B cell (primary cell): ENCODE measurements around the gene ZCRB1. TPM values are rescaled to one million over a fixed set of nuclear protein-coding genes. Genes with fewer than 3 reads are reported as not detected.

Source experiments
- ATAC-seq: fragments of 200-7000 bp; cut with Tn5 transposase; one replicate; pipeline ENCODE4 v1.10.0; 2021; ENCODE audit warnings: low read depth, mild to moderate bottlenecking, moderate number of reproducible peaks, moderate library complexity
- CTCF ChIA-PET: fragments of 350-600 bp; sonication (Branson Sonifier 250); formaldehyde crosslinking; loops from one replicate; lab custom pipeline; 2021; ENCODE audit warnings: antibody characterized with exemption, inconsistent platforms; lab: Charles Lee
- POLR2A ChIA-PET: fragments of 350-600 bp; sonication (Branson Sonifier 250); formaldehyde crosslinking; loops from one replicate; lab custom pipeline; 2021; ENCODE audit warnings: antibody characterized with exemption; lab: Charles Lee
- DNase-seq: peaks from one replicate; pipeline ENCODE4 v3.0.0; 2013
- H2AFZ ChIP-seq: 2 replicates; pipeline ENCODE4 v1.6.1; 2012; ENCODE audit warnings: mild to moderate bottlenecking, low read depth, low read length; ENCODE audit not compliant: insufficient read depth, poor library complexity, severe bottlenecking
- H3K27ac ChIP-seq, 2 donors: 1 replicate in 1 of 2; 2 replicates in 1 of 2; pipeline ENCODE4 v1.5.1; 2012 to 2013; ENCODE audit warnings: low read length in 2 of 2, mild to moderate bottlenecking in 2 of 2, moderate library complexity in 1 of 2
- H3K27me3 ChIP-seq, 4 experiments: fragments of 200-600 bp in 1 of 4; sonication (generic) in 1 of 4; replicated peaks in 1 of 4; 1 replicate in 2 of 4; 2 replicates in 2 of 4; pipeline versions ENCODE4 v1.6.1 to v1.7.0; 2013 to 2016; ENCODE audit warnings: low read length in 3 of 4, mild to moderate bottlenecking in 2 of 4, mixed read lengths in 1 of 4, moderate library complexity in 1 of 4; ENCODE audit not compliant: insufficient read depth in 4 of 4, control insufficient read depth in 3 of 4; ENCODE audit errors: control extremely low read depth in 1 of 4
- H3K36me3 ChIP-seq, 2 experiments: replicated peaks in 1 of 2; 1 replicate in 1 of 2; 2 replicates in 1 of 2; pipeline versions ENCODE4 v1.6.1 to v1.7.1; 2013; ENCODE audit warnings: low read length in 1 of 2; ENCODE audit not compliant: insufficient read depth in 2 of 2, control insufficient read depth in 1 of 2; ENCODE audit errors: control extremely low read depth in 1 of 2, extremely low read depth in 1 of 2
- H3K4me1 ChIP-seq, 2 donors: fragments of 200-600 bp in 1 of 2; sonication (generic) in 1 of 2; 1 replicate in 1 of 2; 2 replicates in 1 of 2; pipeline versions ENCODE4 v1.5.1 to v1.6.1; 2013 to 2017; ENCODE audit warnings: low read length in 2 of 2; ENCODE audit not compliant: control insufficient read depth in 2 of 2, insufficient read depth in 2 of 2
- H3K4me2 ChIP-seq: replicated peaks from 2 replicates; pipeline ENCODE3; 2012; ENCODE audit warnings: mild to moderate bottlenecking, low read depth, low read length; ENCODE audit not compliant: poor library complexity, severe bottlenecking
- H3K4me3 ChIP-seq, 5 experiments: fragments of 200-600 bp in 1 of 5; sonication (generic) in 1 of 5; 1 replicate in 3 of 5; 2 replicates in 2 of 5; pipeline versions ENCODE4 v1.5.1 to v1.7.0; 2011 to 2016; ENCODE audit warnings: low read length in 4 of 5, mild to moderate bottlenecking in 4 of 5, low read depth in 2 of 5, control low read depth in 1 of 5, moderate library complexity in 1 of 5; ENCODE audit not compliant: insufficient read depth in 1 of 5; ENCODE audit errors: control extremely low read depth in 1 of 5, extremely low read depth in 1 of 5
- H3K79me2 ChIP-seq: fragments of 200-600 bp; sonication (generic); one replicate; pipeline ENCODE4 v1.6.0; 2016; ENCODE audit warnings: low read length; ENCODE audit not compliant: control insufficient read depth, insufficient read depth
- H3K9ac ChIP-seq: fragments of 200-600 bp; sonication (generic); 2 replicates; pipeline ENCODE4 v1.6.1; 2017; ENCODE audit warnings: mild to moderate bottlenecking, low read length, moderate library complexity
- H3K9me3 ChIP-seq, 3 donors: one replicate each; pipeline versions ENCODE4 v1.6.1 to v1.7.1; 2013; ENCODE audit warnings: low read length in 2 of 3; ENCODE audit not compliant: control insufficient read depth in 2 of 3, insufficient read depth in 1 of 3; ENCODE audit errors: control extremely low read depth in 1 of 3
- H4K20me1 ChIP-seq: 2 replicates; pipeline ENCODE4 v1.6.0; 2012; ENCODE audit warnings: mild to moderate bottlenecking, low read length; ENCODE audit not compliant: insufficient read depth, control insufficient read depth, poor library complexity, severe bottlenecking
- H3K27ac Mint-ChIP-seq: one replicate; pipeline ENCODE4 v1.8.0; 2021; ENCODE audit warnings: mixed read lengths
- H3K27me3 Mint-ChIP-seq: one replicate; pipeline ENCODE4 v1.8.0; 2021; ENCODE audit warnings: mixed read lengths
- H3K4me1 Mint-ChIP-seq: one replicate; pipeline ENCODE4 v1.8.0; 2021; ENCODE audit warnings: mixed read lengths
- H3K4me3 Mint-ChIP-seq: one replicate; pipeline ENCODE4 v1.8.0; 2021; ENCODE audit warnings: mixed read lengths
- H3K9me3 Mint-ChIP-seq: one replicate; pipeline ENCODE4 v1.8.0; 2022; ENCODE audit warnings: mixed read lengths; ENCODE audit not compliant: insufficient read depth
- EZH2 ChIP-seq: IDR thresholded peaks from 2 replicates; pipeline ENCODE4 v1.6.1; 2012; ENCODE audit warnings: borderline replicate concordance, low read depth, mild to moderate bottlenecking, moderate library complexity, low read length; ENCODE audit not compliant: insufficient read depth, poor library complexity, severe bottlenecking
- WGBS: methylation state at CpG from one replicate; pipeline ENCODE4 v1.1.5; 2013; ENCODE audit warnings: missing lambda C conversion rate; ENCODE audit not compliant: insufficient coverage; 5-methylcytosine and 5-hydroxymethylcytosine counted together
- intact Hi-C: fragments of 100-400 bp; cut with micrococcal nuclease; formaldehyde crosslinking; loops from one replicate; pipeline ENCODE4 v1.10.0; 2022
- polyA plus RNA-seq: library from polyadenylated mRNA; depleted of rRNA; stranded (reverse); fragments of >200 nt; gene quantifications from 2 replicates; pipeline ENCODE4 v1.2.3, GENCODE V29; 2012
- total RNA-seq, 2 donors: library from RNA; stranded (reverse); fragments of 120-200 nt in 1 of 2; gene quantifications; 1 replicate in 1 of 2; 2 replicates in 1 of 2; pipeline versions ENCODE4 v1.2.3 to v1.2.4, GENCODE V29; 2013 to 2022
- TF ChIP-seq, protein P1 (sequence below): fragments of 200-600 bp; IDR thresholded peaks from one replicate; pipeline ENCODE4 v1.8.0; 2022; ENCODE audit warnings: antibody characterized with exemption, mild to moderate bottlenecking

ZCRB1 gene
- total and polyA plus RNA-seq, 2 donors (not counting 1 experiment from before 2014, with no cell fraction given): 9.8 to 23.2 TPM

DNA sequence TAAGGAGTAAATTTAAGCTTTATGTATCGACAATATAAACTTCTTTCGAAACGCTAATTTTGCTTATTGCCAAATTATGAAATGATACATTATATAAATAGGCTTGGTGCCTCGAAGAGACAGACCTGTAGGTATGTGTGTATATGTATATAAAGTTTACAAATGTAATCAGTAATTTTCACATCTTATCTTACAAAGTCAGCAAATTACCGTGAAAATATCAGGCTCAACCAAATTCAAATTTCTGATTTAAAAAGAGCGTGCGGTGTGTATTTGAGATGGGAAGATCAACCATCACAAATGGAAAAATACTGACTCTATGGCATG, 605 bp downstream of the ZCRB1 start:
- Histone ChIP-seq H3K79me2 (peaks cover 52% of the 10 kb centered on the region), H3K9me3 (no peaks in the 10 kb centered on the region), H4K20me1 (peaks cover 27% of the 10 kb centered on the region), H3K27ac (peak overlapping the region in 1 of 2 donors; percentile 92), H3K4me2 (peak overlapping the region; percentile 78), H3K9ac (peak overlapping the region; percentile 84), H3K36me3 (peaks cover 0 to 3% of the 10 kb centered on the region in 2 experiments), H2AFZ (peak overlapping the region; percentile 81), H3K4me3 (peak overlapping the region; percentile 60 to 98 (median 84)), H3K27me3 (no peaks in the 10 kb centered on the region), H3K4me1 (peaks cover 29 to 38% of the 10 kb centered on the region in 2 donors)
- Mint-ChIP-seq H3K4me1 (peaks cover 47% of the 10 kb centered on the region), H3K27me3 (no peaks in the 10 kb centered on the region), H3K4me3 (peak overlapping the region; percentile 95), H3K9me3 (no peaks in the 10 kb centered on the region), H3K27ac (peak overlapping the region; percentile 96)
- DNase-seq (no peak), ATAC-seq (no peak)
- intact Hi-C loops: loop anchor here (5.0 to 10.0 kb wide), 2 partner anchors 142 to 1430 kb away; partner anchors contain the start of genes IRAK4 and PUS7L
- POLR2A ChIA-PET: no interaction called here
- WGBS: no CpG with 5 or more reads among the region's 7 CpGs
- TF ChIP-seq EZH2: no peak
- TF ChIP-seq, protein P1, sequence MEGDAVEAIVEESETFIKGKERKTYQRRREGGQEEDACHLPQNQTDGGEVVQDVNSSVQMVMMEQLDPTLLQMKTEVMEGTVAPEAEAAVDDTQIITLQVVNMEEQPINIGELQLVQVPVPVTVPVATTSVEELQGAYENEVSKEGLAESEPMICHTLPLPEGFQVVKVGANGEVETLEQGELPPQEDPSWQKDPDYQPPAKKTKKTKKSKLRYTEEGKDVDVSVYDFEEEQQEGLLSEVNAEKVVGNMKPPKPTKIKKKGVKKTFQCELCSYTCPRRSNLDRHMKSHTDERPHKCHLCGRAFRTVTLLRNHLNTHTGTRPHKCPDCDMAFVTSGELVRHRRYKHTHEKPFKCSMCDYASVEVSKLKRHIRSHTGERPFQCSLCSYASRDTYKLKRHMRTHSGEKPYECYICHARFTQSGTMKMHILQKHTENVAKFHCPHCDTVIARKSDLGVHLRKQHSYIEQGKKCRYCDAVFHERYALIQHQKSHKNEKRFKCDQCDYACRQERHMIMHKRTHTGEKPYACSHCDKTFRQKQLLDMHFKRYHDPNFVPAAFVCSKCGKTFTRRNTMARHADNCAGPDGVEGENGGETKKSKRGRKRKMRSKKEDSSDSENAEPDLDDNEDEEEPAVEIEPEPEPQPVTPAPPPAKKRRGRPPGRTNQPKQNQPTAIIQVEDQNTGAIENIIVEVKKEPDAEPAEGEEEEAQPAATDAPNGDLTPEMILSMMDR: no peak
- CTCF ChIA-PET: interaction anchor here (1.0 kb wide), 2 partner anchors 180 to 300 kb away, joined by 3 read pairs; partner anchors contain the start of gene GXYLT1

GRCh38 chr12:42323856-42324255, 2.0 kb downstream of the ZCRB1 start:
- H3K4me3 ChIP-seq: no peak overlapping the region
- CTCF ChIA-PET: no interaction called here

More at GRCh38 chr12:42323856-42324255, 2.0 kb downstream of the ZCRB1 start:
- intact Hi-C loops: loop anchor here (10.0 kb wide), 1 partner anchor 1431 kb away; the partner anchor contains the start of genes IRAK4 and PUS7L
- H3K27me3 ChIP-seq: no peaks in the 10 kb centered on the region
- no peaks in the 10 kb centered on the region for H3K9me3 Mint-ChIP-seq
- H3K4me3 Mint-ChIP-seq: no peak overlapping the region
- POLR2A ChIA-PET: no interaction called here
- peaks cover 23 to 29% of the 10 kb centered on the region in 2 donors for H3K4me1 ChIP-seq
- H3K27ac ChIP-seq: no peak overlapping the region
- H3K27me3 Mint-ChIP-seq: no peaks in the 10 kb centered on the region
- peaks cover 0 to 3% of the 10 kb centered on the region in 2 experiments for H3K36me3 ChIP-seq
- H3K9ac ChIP-seq: no peak overlapping the region
- peaks cover 38% of the 10 kb centered on the region for H3K79me2 ChIP-seq
- no peak for DNase-seq
- no peaks in the 10 kb centered on the region for H3K9me3 ChIP-seq
- ATAC-seq: no peak
- no peak overlapping the region for H3K4me2 ChIP-seq
- TF ChIP-seq, protein P1: no peak
- TF ChIP-seq EZH2: no peak
- peaks cover 18% of the 10 kb centered on the region for H4K20me1 ChIP-seq
- H3K4me1 Mint-ChIP-seq: peaks cover 38% of the 10 kb centered on the region
- no peak overlapping the region for H2AFZ ChIP-seq
- 97% methylated on average over 6 of the region's 6 CpGs for WGBS
- H3K27ac Mint-ChIP-seq: no peak overlapping the region
